ENCODE results near the gene CDC5L.
A peak's percentile ranks its signal among the peaks of the same experiment; 100 is the strongest.

Gene CDC5L

DNA sequence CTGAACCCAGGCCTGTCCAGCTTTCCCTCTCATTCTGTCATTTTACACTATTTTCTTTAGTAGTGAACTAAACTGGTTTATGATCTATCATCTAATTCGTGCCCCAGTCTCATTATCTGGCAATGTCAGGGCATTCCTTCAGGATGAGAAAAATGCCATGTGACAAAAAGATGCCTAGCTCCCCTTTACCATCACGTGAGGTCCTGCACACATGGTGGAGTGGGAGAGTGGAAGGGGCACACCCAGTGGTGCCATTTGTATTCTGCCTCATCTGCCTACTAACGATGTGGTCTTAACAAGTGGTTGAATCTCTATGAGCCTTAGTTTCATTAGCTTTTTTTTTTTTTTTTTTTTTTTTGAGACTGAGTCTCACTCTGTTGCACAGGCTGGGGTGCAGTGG is 41.2 kb downstream of the CDC5L start:
- TF ChIP-seq FOXM1 (IDR thresholded peaks at IDR 0.05; ENCODE audit: borderline replicate concordance) (no peak), NFRKB (IDR thresholded peaks at IDR 0.05) (no peak), SUZ12 (IDR thresholded peaks at IDR 0.05) (no peak), ZNF384 (IDR thresholded peaks at IDR 0.05) (no peak), CTBP1 (IDR thresholded peaks at IDR 0.05; ENCODE audit: borderline replicate concordance) (no peak), ELF4 (IDR thresholded peaks at IDR 0.05) (no peak), BHLHE40 (IDR thresholded peaks at IDR 0.05; ENCODE audit: borderline replicate concordance) (no peak), ARNT (IDR thresholded peaks at IDR 0.05) (no peak), SP1 (IDR thresholded peaks at IDR 0.05) (no peak), FOXA1 (IDR thresholded peaks at IDR 0.05) (no peak), LEF1 (IDR thresholded peaks at IDR 0.05; ENCODE audit: borderline replicate concordance) (no peak), L3MBTL2 (conservative IDR thresholded peaks at IDR 0.05) (no peak), HDGF (IDR thresholded peaks at IDR 0.05; ENCODE audit: borderline replicate concordance) (no peak)
- TF ChIP-seq, protein P1, sequence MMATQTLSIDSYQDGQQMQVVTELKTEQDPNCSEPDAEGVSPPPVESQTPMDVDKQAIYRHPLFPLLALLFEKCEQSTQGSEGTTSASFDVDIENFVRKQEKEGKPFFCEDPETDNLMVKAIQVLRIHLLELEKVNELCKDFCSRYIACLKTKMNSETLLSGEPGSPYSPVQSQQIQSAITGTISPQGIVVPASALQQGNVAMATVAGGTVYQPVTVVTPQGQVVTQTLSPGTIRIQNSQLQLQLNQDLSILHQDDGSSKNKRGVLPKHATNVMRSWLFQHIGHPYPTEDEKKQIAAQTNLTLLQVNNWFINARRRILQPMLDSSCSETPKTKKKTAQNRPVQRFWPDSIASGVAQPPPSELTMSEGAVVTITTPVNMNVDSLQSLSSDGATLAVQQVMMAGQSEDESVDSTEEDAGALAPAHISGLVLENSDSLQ (IDR thresholded peaks at IDR 0.05) = no peak
- DNase-seq (ENCODE audit: extremely low spot score) = no peak
- ChIA-PET POLR2A (no interaction called here), CTCF (interaction anchor here (0.7 to 1.7 kb wide), 3 partner anchors 36 to 328 kb away, joined by 3 to 6 read pairs (median 5); no protein-coding TSS in a partner anchor)

DNA sequence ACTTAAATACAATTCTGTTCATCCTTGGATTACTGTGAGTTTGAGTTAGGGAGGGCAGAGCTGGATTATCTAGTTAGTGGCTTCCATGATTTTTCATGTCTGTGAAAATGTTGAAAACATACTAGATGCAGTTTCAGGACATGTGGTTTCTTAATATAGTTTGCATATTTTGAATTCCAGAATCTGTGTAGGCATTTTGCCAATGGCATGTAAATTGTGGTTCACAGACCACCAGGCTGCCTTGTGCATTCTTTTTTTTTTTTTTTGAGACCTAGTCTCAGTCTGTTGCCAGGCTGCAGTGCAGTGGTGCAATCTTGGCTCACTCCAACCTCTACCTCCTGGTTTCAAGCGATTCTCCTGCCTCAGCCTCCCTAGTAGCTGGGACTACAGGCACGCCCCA is 42.8 kb downstream of the CDC5L start:
- POLR2A ChIA-PET = no interaction called here
- CTCF ChIA-PET = interaction anchor here (0.6 to 2.0 kb wide), 3 partner anchors 14 to 45 kb away, joined by 4 to 6 read pairs (median 5); no protein-coding TSS in a partner anchor
- no peak for DNase-seq (ENCODE audit: extremely low spot score)
- TF ChIP-seq L3MBTL2 (conservative IDR thresholded peaks at IDR 0.05) (no peak), FOXA1 (IDR thresholded peaks at IDR 0.05) (no peak), NFRKB (IDR thresholded peaks at IDR 0.05) (no peak), SUZ12 (IDR thresholded peaks at IDR 0.05) (no peak), FOXM1 (IDR thresholded peaks at IDR 0.05; ENCODE audit: borderline replicate concordance) (no peak), SP1 (IDR thresholded peaks at IDR 0.05) (no peak), TARDBP (IDR thresholded peaks at IDR 0.05) (no peak), HDGF (IDR thresholded peaks at IDR 0.05; ENCODE audit: borderline replicate concordance) (no peak), BHLHE40 (IDR thresholded peaks at IDR 0.05; ENCODE audit: borderline replicate concordance) (no peak), ELF4 (IDR thresholded peaks at IDR 0.05) (no peak), CTBP1 (IDR thresholded peaks at IDR 0.05; ENCODE audit: borderline replicate concordance) (no peak), LEF1 (IDR thresholded peaks at IDR 0.05; ENCODE audit: borderline replicate concordance) (no peak)

GRCh38 chr6:44431118-44431725 is 43.7 kb downstream of the CDC5L start:
- ChIA-PET CTCF (interaction anchor here (0.6 to 2.0 kb wide), 5 partner anchors 13 to 1225 kb away, joined by 3 to 6 read pairs (median 5); no protein-coding TSS in a partner anchor), POLR2A (no interaction called here)
- TF ChIP-seq SP1 (IDR thresholded peaks at IDR 0.05) (no peak), ARNT (IDR thresholded peaks at IDR 0.05) (no peak), ZNF384 (IDR thresholded peaks at IDR 0.05) (no peak)
- TF ChIP-seq, protein P1 (IDR thresholded peaks at IDR 0.05) = no peak
- peak; percentile 46 for DNase-seq (ENCODE audit: extremely low spot score)

DNA sequence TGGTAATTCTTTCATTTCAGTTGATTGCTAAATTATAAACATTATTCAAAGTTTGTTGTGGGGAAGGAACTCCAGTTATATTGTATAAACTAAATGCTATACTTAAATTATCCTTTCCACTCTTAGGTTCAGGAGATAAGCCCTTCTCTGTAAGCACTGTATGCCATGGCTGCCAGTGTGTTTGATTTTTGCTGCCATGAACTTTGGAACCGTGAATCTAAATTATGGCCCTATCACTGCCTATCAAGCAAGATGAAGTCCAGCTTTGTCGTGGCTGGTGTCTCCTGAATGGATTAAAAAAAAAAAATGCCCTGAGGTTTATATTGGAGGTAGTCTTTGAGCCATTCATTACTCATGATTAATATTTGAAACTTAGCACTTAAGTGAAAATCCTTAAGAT is 44.7 kb downstream of the CDC5L start:
- CTCF ChIA-PET = interaction anchor here (0.6 to 2.2 kb wide), 4 partner anchors 16 to 29 kb away, joined by 3 to 5 read pairs (median 4); no protein-coding TSS in a partner anchor
- DNase-seq (ENCODE audit: extremely low spot score) = no peak
- POLR2A ChIA-PET = no interaction called here
- TF ChIP-seq L3MBTL2 (conservative IDR thresholded peaks at IDR 0.05) (no peak), ELF4 (IDR thresholded peaks at IDR 0.05) (no peak), TARDBP (IDR thresholded peaks at IDR 0.05) (no peak), FOXM1 (IDR thresholded peaks at IDR 0.05; ENCODE audit: borderline replicate concordance) (no peak), SP1 (IDR thresholded peaks at IDR 0.05) (no peak), FOXK2 (IDR thresholded peaks at IDR 0.05) (no peak), SUZ12 (IDR thresholded peaks at IDR 0.05) (no peak), BHLHE40 (IDR thresholded peaks at IDR 0.05; ENCODE audit: borderline replicate concordance) (no peak), HDGF (IDR thresholded peaks at IDR 0.05; ENCODE audit: borderline replicate concordance) (no peak), FOXA1 (IDR thresholded peaks at IDR 0.05) (no peak), LEF1 (IDR thresholded peaks at IDR 0.05; ENCODE audit: borderline replicate concordance) (no peak), ZNF384 (IDR thresholded peaks at IDR 0.05) (no peak), ARNT (IDR thresholded peaks at IDR 0.05) (no peak), NFRKB (IDR thresholded peaks at IDR 0.05) (no peak), CTBP1 (IDR thresholded peaks at IDR 0.05; ENCODE audit: borderline replicate concordance) (no peak)
- TF ChIP-seq, protein P1 (IDR thresholded peaks at IDR 0.05) = no peak

- DNase-seq (ENCODE audit: extremely low spot score) = no peak
- ChIA-PET CTCF (interaction anchor here (0.6 to 2.2 kb wide), 3 partner anchors 23 to 742 kb away, joined by 4 to 13 read pairs (median 5); no protein-coding TSS in a partner anchor), POLR2A (no interaction called here)
- TF ChIP-seq L3MBTL2 (conservative IDR thresholded peaks at IDR 0.05) (no peak), TARDBP (IDR thresholded peaks at IDR 0.05) (no peak), FOXM1 (IDR thresholded peaks at IDR 0.05; ENCODE audit: borderline replicate concordance) (no peak), NFRKB (IDR thresholded peaks at IDR 0.05) (no peak), SP1 (IDR thresholded peaks at IDR 0.05) (no peak), ARNT (IDR thresholded peaks at IDR 0.05) (no peak), SUZ12 (IDR thresholded peaks at IDR 0.05) (no peak), FOXK2 (IDR thresholded peaks at IDR 0.05) (no peak), CTBP1 (IDR thresholded peaks at IDR 0.05; ENCODE audit: borderline replicate concordance) (no peak), ZNF384 (IDR thresholded peaks at IDR 0.05) (no peak), HDGF (IDR thresholded peaks at IDR 0.05; ENCODE audit: borderline replicate concordance) (no peak), BHLHE40 (IDR thresholded peaks at IDR 0.05; ENCODE audit: borderline replicate concordance) (no peak)
- TF ChIP-seq, protein P1 (IDR thresholded peaks at IDR 0.05) = no peak
Measured at GRCh38 chr6:44432726-44433125, 45.2 kb downstream of the CDC5L start.

Measured in HEK293T (cell line).